Endodermal cell (in vitro differentiated cells): ENCODE data around the gene THRA. TPM values are rescaled to one million over a fixed set of nuclear protein-coding genes. Genes with fewer than 3 reads are reported as not detected.

Source experiments
- DNase-seq: peaks from one replicate; pipeline ENCODE4 v3.0.0-alpha.2; 2017
- H3K27ac ChIP-seq: 2 replicates; pipeline ENCODE4 v1.5.1; 2013; ENCODE audit warnings: mild to moderate bottlenecking, low read depth, low read length, moderate library complexity
- H3K27me3 ChIP-seq: 2 replicates; pipeline ENCODE4 v1.6.1; 2013; ENCODE audit warnings: mild to moderate bottlenecking, low read length, moderate library complexity; ENCODE audit not compliant: insufficient read depth, control insufficient read depth, poor library complexity, severe bottlenecking
- H3K36me3 ChIP-seq: 2 replicates; pipeline ENCODE4 v1.7.0; 2013; ENCODE audit warnings: mild to moderate bottlenecking, low read length, moderate library complexity; ENCODE audit not compliant: control insufficient read depth, insufficient read depth
- H3K4me1 ChIP-seq: one replicate; pipeline ENCODE4 v1.7.0; 2013; ENCODE audit warnings: low read length; ENCODE audit not compliant: control insufficient read depth, insufficient read depth
- H3K4me3 ChIP-seq: 2 replicates; pipeline ENCODE4 v1.5.1; 2013; ENCODE audit warnings: mild to moderate bottlenecking, low read length, moderate library complexity
- H3K9ac ChIP-seq: 2 replicates; pipeline ENCODE4 v1.6.1; 2013; ENCODE audit warnings: mild to moderate bottlenecking, low read length, moderate library complexity; ENCODE audit not compliant: poor library complexity, severe bottlenecking; ENCODE audit errors: extremely low read depth
- H3K9me3 ChIP-seq: 2 replicates; pipeline ENCODE4 v1.6.1; 2013; ENCODE audit warnings: mild to moderate bottlenecking, low read length, moderate library complexity; ENCODE audit not compliant: control insufficient read depth
- H3K27ac Mint-ChIP-seq: 2 replicates; pipeline ENCODE4 v1.8.0; 2020; ENCODE audit warnings: mixed read lengths
- H3K27me3 Mint-ChIP-seq: 2 replicates; pipeline ENCODE4 v1.8.0; 2021; ENCODE audit warnings: mild to moderate bottlenecking, mixed read lengths; ENCODE audit not compliant: insufficient read depth
- H3K36me3 Mint-ChIP-seq: 2 replicates; pipeline ENCODE4 v1.8.0; 2020; ENCODE audit warnings: low read depth, mixed read lengths
- H3K4me1 Mint-ChIP-seq: 2 replicates; pipeline ENCODE4 v1.8.0; 2020; ENCODE audit warnings: mixed read lengths
- H3K4me3 Mint-ChIP-seq: 2 replicates; pipeline ENCODE4 v1.8.0; 2020; ENCODE audit warnings: mild to moderate bottlenecking, moderate library complexity, mixed read lengths
- H3K9me3 Mint-ChIP-seq: 2 replicates; pipeline ENCODE4 v1.8.0; 2020; ENCODE audit warnings: mild to moderate bottlenecking, mixed read lengths
- WGBS, 2 experiments: methylation state at CpG; one replicate each; pipeline versions ENCODE4 v1.1.5 to v1.1.7; 2013; ENCODE audit warnings: missing lambda C conversion rate in 2 of 2, mixed read lengths in 1 of 2; ENCODE audit not compliant: insufficient coverage in 1 of 2, insufficient read length in 1 of 2; 5-methylcytosine and 5-hydroxymethylcytosine counted together
- total RNA-seq, 2 donors: library from RNA; stranded (reverse); fragmentation: NEBNext Ultra II Directional in 1 of 2; extraction: Animal tissue kit (Norgen Biotek cat#: 25700) in 1 of 2; gene quantifications; 2 replicates in 1 of 2; 3 replicates in 1 of 2; pipeline ENCODE4 v1.2.1, GENCODE V29; 2021
- TF ChIP-seq, protein P1 (sequence below): fragments of 200-600 bp; sonication (generic); conservative IDR thresholded peaks from 2 replicates; pipeline ENCODE4 v1.5.0; 2021; ENCODE audit warnings: antibody characterized with exemption, mild to moderate bottlenecking

THRA gene
- total RNA-seq, 2 donors from 2014 or later = 12.7 to 14.4 TPM

DNA sequence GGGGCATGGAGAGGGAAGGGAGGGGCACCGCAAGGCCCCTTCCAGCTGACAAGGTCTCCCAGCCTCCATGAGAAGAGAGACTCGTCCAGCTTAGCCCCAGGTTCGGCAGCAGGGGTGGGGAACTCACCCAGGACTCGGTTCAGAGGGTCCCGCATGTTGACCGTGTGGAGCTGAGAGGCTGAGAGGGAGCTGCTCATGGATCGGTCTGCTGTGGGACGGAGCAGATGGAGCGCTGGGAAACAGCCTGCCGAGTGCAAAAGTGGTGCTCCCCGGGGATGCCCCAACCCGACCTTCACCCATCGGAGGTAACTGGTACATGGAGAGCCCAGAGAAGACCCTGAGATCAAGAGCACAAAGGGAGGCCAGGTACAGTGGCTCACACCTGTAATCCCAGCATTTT is 42.6 kb upstream of the THRA start:
- no peaks in the 10 kb centered on the region for H3K9me3 ChIP-seq
- no peak overlapping the region for H3K4me3 Mint-ChIP-seq

DNA sequence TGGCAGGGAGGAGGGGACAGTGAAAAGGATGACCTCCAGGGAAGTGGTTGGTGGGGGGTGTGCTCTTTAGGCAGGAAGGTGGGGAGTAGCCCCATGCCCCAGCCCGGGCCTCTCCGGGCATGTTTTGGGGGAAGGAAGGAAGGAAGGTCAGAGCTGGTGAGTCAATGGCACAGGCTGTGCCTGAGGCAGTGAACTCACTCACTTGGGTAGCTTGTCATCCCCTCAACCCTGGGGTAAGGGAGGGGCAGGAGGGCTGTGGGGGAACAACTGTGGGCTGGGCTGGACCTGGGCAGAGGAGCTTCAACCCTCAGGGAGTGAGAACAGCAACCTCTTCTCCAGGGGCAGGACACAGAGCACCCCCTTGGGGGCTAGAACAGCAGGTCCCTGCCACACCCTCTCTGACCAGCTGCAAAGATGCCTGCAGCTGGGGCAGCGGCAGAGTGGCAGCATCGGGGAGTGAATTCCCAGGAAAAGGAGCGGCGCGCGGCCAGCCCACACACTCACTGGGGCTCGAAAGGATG is 41.3 kb upstream of the THRA start:
- Mint-ChIP-seq H3K4me1 (peaks cover 11% of the 10 kb centered on the region), H3K9me3 (no peaks in the 10 kb centered on the region), H3K27me3 (no peaks in the 10 kb centered on the region), H3K36me3 (peaks cover 50% of the 10 kb centered on the region), H3K27ac (peak overlapping the region; percentile 72), H3K4me3 (no peak overlapping the region)
- Histone ChIP-seq H3K27ac (no peak overlapping the region), H3K36me3 (peaks cover 30% of the 10 kb centered on the region), H3K4me3 (no peak overlapping the region), H3K27me3 (no peaks in the 10 kb centered on the region), H3K4me1 (no peaks in the 10 kb centered on the region), H3K9ac (no peak overlapping the region), H3K9me3 (no peaks in the 10 kb centered on the region)
- no peak for DNase-seq
- 96 to 100% methylated on average over 3 to 9 of the region's 9 CpGs for WGBS, 2 experiments
- TF ChIP-seq, protein P1, sequence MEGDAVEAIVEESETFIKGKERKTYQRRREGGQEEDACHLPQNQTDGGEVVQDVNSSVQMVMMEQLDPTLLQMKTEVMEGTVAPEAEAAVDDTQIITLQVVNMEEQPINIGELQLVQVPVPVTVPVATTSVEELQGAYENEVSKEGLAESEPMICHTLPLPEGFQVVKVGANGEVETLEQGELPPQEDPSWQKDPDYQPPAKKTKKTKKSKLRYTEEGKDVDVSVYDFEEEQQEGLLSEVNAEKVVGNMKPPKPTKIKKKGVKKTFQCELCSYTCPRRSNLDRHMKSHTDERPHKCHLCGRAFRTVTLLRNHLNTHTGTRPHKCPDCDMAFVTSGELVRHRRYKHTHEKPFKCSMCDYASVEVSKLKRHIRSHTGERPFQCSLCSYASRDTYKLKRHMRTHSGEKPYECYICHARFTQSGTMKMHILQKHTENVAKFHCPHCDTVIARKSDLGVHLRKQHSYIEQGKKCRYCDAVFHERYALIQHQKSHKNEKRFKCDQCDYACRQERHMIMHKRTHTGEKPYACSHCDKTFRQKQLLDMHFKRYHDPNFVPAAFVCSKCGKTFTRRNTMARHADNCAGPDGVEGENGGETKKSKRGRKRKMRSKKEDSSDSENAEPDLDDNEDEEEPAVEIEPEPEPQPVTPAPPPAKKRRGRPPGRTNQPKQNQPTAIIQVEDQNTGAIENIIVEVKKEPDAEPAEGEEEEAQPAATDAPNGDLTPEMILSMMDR = no peak

More for the DNA sequence above, 42.6 kb upstream of the THRA start:
- 95 to 97% methylated on average over 12 to 13 of the region's 13 CpGs for WGBS, 2 experiments
- H3K27ac ChIP-seq = no peak overlapping the region
- no peaks in the 10 kb centered on the region for H3K27me3 ChIP-seq
- H3K27ac Mint-ChIP-seq = no peak overlapping the region
- peaks cover 3% of the 10 kb centered on the region for H3K4me1 ChIP-seq
- peaks cover 17% of the 10 kb centered on the region for H3K36me3 ChIP-seq
- no peak overlapping the region for H3K9ac ChIP-seq
- DNase-seq = no peak
- peaks cover 11% of the 10 kb centered on the region for H3K4me1 Mint-ChIP-seq
- H3K36me3 Mint-ChIP-seq = peaks cover 36% of the 10 kb centered on the region
- no peaks in the 10 kb centered on the region for H3K9me3 Mint-ChIP-seq
- no peak overlapping the region for H3K4me3 ChIP-seq
- TF ChIP-seq, protein P1 = no peak
- H3K27me3 Mint-ChIP-seq = no peaks in the 10 kb centered on the region

DNA sequence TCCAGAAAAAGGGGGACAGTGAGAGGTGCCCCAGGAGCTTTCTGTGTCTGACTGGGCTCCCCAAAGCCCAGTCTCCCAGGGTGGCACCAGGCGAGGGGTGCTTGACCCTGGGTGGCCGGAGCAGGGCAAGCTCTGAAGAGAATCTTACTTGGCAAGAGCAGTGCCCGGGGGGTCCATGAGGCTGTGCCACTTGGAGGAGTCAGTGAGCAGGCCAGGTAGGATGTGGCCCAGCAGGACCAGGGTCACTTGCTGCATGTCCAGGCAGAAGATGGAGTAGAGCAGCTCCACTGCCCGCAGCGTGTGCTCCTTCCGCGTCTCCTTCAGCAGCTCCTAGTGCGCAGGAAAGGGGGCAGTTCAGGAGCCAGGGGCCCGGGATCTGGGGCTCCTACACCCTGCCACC is 40.3 kb upstream of the THRA start:
- H3K9me3 Mint-ChIP-seq = no peaks in the 10 kb centered on the region
- peaks cover 34% of the 10 kb centered on the region for H3K36me3 ChIP-seq
- no peak overlapping the region for H3K27ac Mint-ChIP-seq
- no peak overlapping the region for H3K27ac ChIP-seq
- peaks cover 57% of the 10 kb centered on the region for H3K36me3 Mint-ChIP-seq
- peaks cover 11% of the 10 kb centered on the region for H3K4me1 Mint-ChIP-seq
- H3K9ac ChIP-seq = no peak overlapping the region
- H3K9me3 ChIP-seq = no peaks in the 10 kb centered on the region
- H3K4me3 Mint-ChIP-seq = no peak overlapping the region
- H3K27me3 ChIP-seq = no peaks in the 10 kb centered on the region
- H3K4me1 ChIP-seq = no peaks in the 10 kb centered on the region
- 95 to 98% methylated on average over 9 of the region's 9 CpGs for WGBS, 2 experiments
- no peaks in the 10 kb centered on the region for H3K27me3 Mint-ChIP-seq
- TF ChIP-seq, protein P1 = no peak
- no peak overlapping the region for H3K4me3 ChIP-seq
- no peak for DNase-seq
